T-cell (primary cell): ENCODE results near the gene SLC2A9. TPM values are rescaled to one million over a fixed set of nuclear protein-coding genes. Genes with fewer than 3 reads are reported as not detected.

ENCODE experiments used
- ATAC-seq, 4 experiments: fragments of 200-7000 bp in 3 of 4; fragments of 150-1000 bp in 1 of 4; cut with Tn5 transposase; replicated peaks in 1 of 4; 1 replicate in 3 of 4; 2 replicates in 1 of 4; pipeline ENCODE4 v1.10.0; 2021; ENCODE audit warnings: moderate library complexity in 3 of 4, mild to moderate bottlenecking in 2 of 4, moderate number of reproducible peaks in 1 of 4
- CTCF ChIA-PET, 2 donors: fragments of 300-600 bp; sonication (Branson Sonifier 250); formaldehyde crosslinking; loops; one replicate each; lab custom pipeline; 2022; ENCODE audit warnings: antibody characterized with exemption in 2 of 2; lab: Charles Lee
- POLR2A ChIA-PET, 2 donors: fragments of 300-600 bp; sonication (Branson Sonifier 250); formaldehyde crosslinking; loops; one replicate each; lab custom pipeline; 2022; ENCODE audit warnings: antibody characterized with exemption in 2 of 2; lab: Charles Lee
- DNase-seq, 35 experiments: peaks; one replicate each; pipeline versions ENCODE4 v3.0.0 to v3.0.0-alpha.2; 2013 to 2023
- H3K27ac ChIP-seq: one replicate; pipeline ENCODE4 v1.5.1; 2013; ENCODE audit warnings: low read length
- H3K27me3 ChIP-seq, 2 experiments: replicated peaks in 1 of 2; 1 replicate in 1 of 2; 2 replicates in 1 of 2; pipeline versions ENCODE4 v1.6.1 to v1.7.0; 2013; ENCODE audit warnings: low read length in 1 of 2, mixed read lengths in 1 of 2; ENCODE audit not compliant: control insufficient read depth in 2 of 2, insufficient read depth in 2 of 2; ENCODE audit errors: extremely low read depth in 1 of 2
- H3K36me3 ChIP-seq, 2 donors: 1 replicate in 1 of 2; 2 replicates in 1 of 2; pipeline versions ENCODE4 v1.6.1 to v1.7.0; 2013; ENCODE audit warnings: low read length in 1 of 2; ENCODE audit not compliant: control insufficient read depth in 2 of 2, insufficient read depth in 1 of 2; ENCODE audit errors: extremely low read depth in 1 of 2
- H3K4me1 ChIP-seq, 2 experiments: 1 replicate in 1 of 2; 2 replicates in 1 of 2; pipeline versions ENCODE4 v1.6.1 to v1.7.0; 2013; ENCODE audit warnings: low read length in 2 of 2, mixed read lengths in 1 of 2; ENCODE audit not compliant: insufficient read depth in 2 of 2, control insufficient read depth in 1 of 2; ENCODE audit errors: extremely low read depth in 1 of 2
- H3K4me3 ChIP-seq, 2 donors: 1 replicate in 1 of 2; 2 replicates in 1 of 2; pipeline versions ENCODE4 v1.5.1 to v1.7.0; 2013; ENCODE audit warnings: mild to moderate bottlenecking in 2 of 2, low read length in 1 of 2, moderate library complexity in 1 of 2; ENCODE audit not compliant: control insufficient read depth in 1 of 2; ENCODE audit errors: extremely low read depth in 1 of 2
- H3K9me3 ChIP-seq: 2 replicates; pipeline ENCODE4 v1.7.0; 2013
- H3K27ac Mint-ChIP-seq, 2 donors: one replicate each; pipeline ENCODE4 v1.8.0; 2020 to 2021; ENCODE audit warnings: mild to moderate bottlenecking in 2 of 2, mixed read lengths in 2 of 2
- H3K27me3 Mint-ChIP-seq, 2 donors: one replicate each; pipeline ENCODE4 v1.8.0; 2021 to 2022; ENCODE audit warnings: mixed read lengths in 2 of 2
- H3K36me3 Mint-ChIP-seq: one replicate; pipeline ENCODE4 v1.8.0; 2021; ENCODE audit warnings: mixed read lengths
- H3K4me1 Mint-ChIP-seq, 3 donors: one replicate each; pipeline ENCODE4 v1.8.0; 2020 to 2022; ENCODE audit warnings: mixed read lengths in 3 of 3, mild to moderate bottlenecking in 1 of 3
- H3K4me3 Mint-ChIP-seq, 3 donors: one replicate each; pipeline ENCODE4 v1.8.0; 2020 to 2022; ENCODE audit warnings: mild to moderate bottlenecking in 3 of 3, mixed read lengths in 3 of 3, moderate library complexity in 3 of 3
- H3K9me3 Mint-ChIP-seq, 3 donors: one replicate each; pipeline ENCODE4 v1.8.0; 2020 to 2022; ENCODE audit warnings: mixed read lengths in 3 of 3
- WGBS: methylation state at CpG from one replicate; pipeline ENCODE4 v1.1.5; 2013; ENCODE audit warnings: missing lambda C conversion rate; ENCODE audit not compliant: insufficient coverage; 5-methylcytosine and 5-hydroxymethylcytosine counted together
- total RNA-seq, 35 experiments: library from RNA in 6 of 35; stranded (reverse) in 6 of 35; fragments of 120-200 nt in 1 of 35; gene quantifications; one replicate each; pipeline versions ENCODE4 v1.2.1 to v1.2.4 and lab custom pipeline; 2013 to 2026

Gene SLC2A9
- total RNA-seq, 5 donors from 2014 or later (not counting 1 experiment from before 2014, with no cell fraction given) = 3.0 to 5.2 (median 4.4) TPM

- ChIA-PET POLR2A (no interaction called here), CTCF (interaction anchor here in 1 of 2 donors (0.6 kb wide), 1 partner anchor 360 kb away, joined by 3 read pairs; no protein-coding TSS in a partner anchor)
- no peak overlapping the region for H3K27ac ChIP-seq
- no peak overlapping the region for H3K27ac Mint-ChIP-seq
- H3K4me3 Mint-ChIP-seq = peak overlapping the region in 1 of 3 donors; percentile 16
- no peaks in the 10 kb centered on the region for H3K36me3 Mint-ChIP-seq
- no peaks in the 10 kb centered on the region for H3K27me3 Mint-ChIP-seq
- WGBS = 98% methylated on average over 9 of the region's 11 CpGs
- no peaks in the 10 kb centered on the region for H3K27me3 ChIP-seq
- no peak overlapping the region for H3K4me3 ChIP-seq
- H3K9me3 Mint-ChIP-seq = no peaks in the 10 kb centered on the region
- H3K9me3 ChIP-seq = no peaks in the 10 kb centered on the region
- ATAC-seq = no peak
- peaks cover 0 to 16% of the 10 kb centered on the region in 2 experiments for H3K4me1 ChIP-seq
- DNase-seq = no peak
- peaks cover 8 to 23% (median 20%) of the 10 kb centered on the region in 3 donors for H3K4me1 Mint-ChIP-seq
- H3K36me3 ChIP-seq = no peaks in the 10 kb centered on the region
Observed at GRCh38 chr4:10017037-10017893, 4.0 kb downstream of the SLC2A9 start.

GRCh38 chr4:10016169-10016568 lies 5.1 kb downstream of the SLC2A9 start:
- Mint-ChIP-seq H3K27me3 (no peaks in the 10 kb centered on the region), H3K4me1 (peaks cover 8 to 23% (median 20%) of the 10 kb centered on the region in 3 donors), H3K36me3 (no peaks in the 10 kb centered on the region), H3K9me3 (no peaks in the 10 kb centered on the region), H3K4me3 (no peak overlapping the region), H3K27ac (no peak overlapping the region)
- CTCF ChIA-PET = interaction anchor here in 1 of 2 donors (0.9 kb wide), 1 partner anchor 16 kb away, joined by 3 read pairs; no protein-coding TSS in a partner anchor
- Histone ChIP-seq H3K9me3 (no peaks in the 10 kb centered on the region), H3K27ac (no peak overlapping the region), H3K27me3 (no peaks in the 10 kb centered on the region), H3K36me3 (no peaks in the 10 kb centered on the region), H3K4me3 (no peak overlapping the region), H3K4me1 (peaks cover 0 to 16% of the 10 kb centered on the region in 2 experiments)
- POLR2A ChIA-PET = no interaction called here
- DNase-seq = no peak
- ATAC-seq = no peak
- WGBS = 80% methylated on average over 6 of the region's 6 CpGs

GRCh38 chr4:10015140-10015753 lies 6.0 kb downstream of the SLC2A9 start:
- Mint-ChIP-seq H3K4me3 (no peak overlapping the region), H3K4me1 (peaks cover 8 to 20% (median 17%) of the 10 kb centered on the region in 3 donors), H3K36me3 (no peaks in the 10 kb centered on the region), H3K9me3 (no peaks in the 10 kb centered on the region), H3K27ac (no peak overlapping the region), H3K27me3 (no peaks in the 10 kb centered on the region)
- Histone ChIP-seq H3K9me3 (no peaks in the 10 kb centered on the region), H3K27ac (no peak overlapping the region), H3K4me1 (peaks cover 0 to 16% of the 10 kb centered on the region in 2 experiments), H3K27me3 (no peaks in the 10 kb centered on the region), H3K4me3 (no peak overlapping the region), H3K36me3 (no peaks in the 10 kb centered on the region)
- DNase-seq (peak in 1 of 35 experiments; percentile 9), ATAC-seq (no peak)
- CTCF ChIA-PET = interaction anchor here in 1 of 2 donors (0.9 kb wide), 1 partner anchor 15 kb away, joined by 3 read pairs; no protein-coding TSS in a partner anchor
- WGBS = 73% methylated on average over 3 of the region's 7 CpGs
- POLR2A ChIA-PET = interaction anchor here in 1 of 2 donors (0.8 kb wide), 1 partner anchor 533 kb away, joined by 3 read pairs; no protein-coding TSS in a partner anchor

- Mint-ChIP-seq H3K4me1 (peaks cover 2 to 7% (median 3%) of the 10 kb centered on the region in 3 donors), H3K36me3 (no peaks in the 10 kb centered on the region), H3K27me3 (no peaks in the 10 kb centered on the region), H3K9me3 (no peaks in the 10 kb centered on the region), H3K27ac (no peak overlapping the region), H3K4me3 (no peak overlapping the region)
- Histone ChIP-seq H3K36me3 (no peaks in the 10 kb centered on the region), H3K4me3 (no peak overlapping the region), H3K27ac (no peak overlapping the region), H3K27me3 (no peaks in the 10 kb centered on the region), H3K4me1 (peaks cover 0 to 5% of the 10 kb centered on the region in 2 experiments), H3K9me3 (no peaks in the 10 kb centered on the region)
- ATAC-seq = no peak
- ChIA-PET POLR2A (no interaction called here), CTCF (interaction anchor here in 1 of 2 donors (0.9 to 1.0 kb wide), 2 partner anchors 12 to 535 kb away, joined by 3 read pairs; no protein-coding TSS in a partner anchor)
- WGBS = 82% methylated on average over 6 of the region's 6 CpGs
- peak in 9 of 35 experiments; percentile 6 to 26 (median 12) for DNase-seq
Observed at GRCh38 chr4:10013722-10014121, 7.6 kb downstream of the SLC2A9 start.

GRCh38 chr4:10011885-10012284 lies 9.4 kb downstream of the SLC2A9 start:
- H3K27me3 Mint-ChIP-seq = no peaks in the 10 kb centered on the region
- H3K4me3 ChIP-seq = no peak overlapping the region
- ATAC-seq = no peak
- H3K36me3 Mint-ChIP-seq = no peaks in the 10 kb centered on the region
- no peaks in the 10 kb centered on the region for H3K4me1 ChIP-seq
- no peak overlapping the region for H3K27ac Mint-ChIP-seq
- no peaks in the 10 kb centered on the region for H3K9me3 Mint-ChIP-seq
- H3K9me3 ChIP-seq = no peaks in the 10 kb centered on the region
- POLR2A ChIA-PET = no interaction called here
- no peak overlapping the region for H3K27ac ChIP-seq
- H3K36me3 ChIP-seq = no peaks in the 10 kb centered on the region
- DNase-seq = no peak
- H3K4me3 Mint-ChIP-seq = no peak overlapping the region
- 60% methylated on average over 3 of the region's 3 CpGs for WGBS
- no peaks in the 10 kb centered on the region for H3K4me1 Mint-ChIP-seq
- H3K27me3 ChIP-seq = no peaks in the 10 kb centered on the region
- CTCF ChIA-PET = no interaction called here

- Histone ChIP-seq H3K4me1 (no peaks in the 10 kb centered on the region), H3K27me3 (no peaks in the 10 kb centered on the region), H3K27ac (no peak overlapping the region), H3K36me3 (no peaks in the 10 kb centered on the region), H3K4me3 (no peak overlapping the region), H3K9me3 (no peaks in the 10 kb centered on the region)
- Mint-ChIP-seq H3K27ac (no peak overlapping the region), H3K36me3 (no peaks in the 10 kb centered on the region), H3K4me3 (no peak overlapping the region), H3K27me3 (no peaks in the 10 kb centered on the region), H3K9me3 (no peaks in the 10 kb centered on the region), H3K4me1 (no peaks in the 10 kb centered on the region)
- DNase-seq (no peak), ATAC-seq (no peak)
- 88% methylated on average over 1 of the region's 1 CpG for WGBS
- ChIA-PET CTCF (no interaction called here), POLR2A (no interaction called here)
Observed at GRCh38 chr4:10011277-10011676, 10.0 kb downstream of the SLC2A9 start.
